Subcutaneous abdominal adipose tissue (tissue), 5 donors: ENCODE results near the gene TBCD.
A peak's percentile ranks its signal among the peaks of the same experiment; 100 is the strongest.

Experiments
- H3K27ac ChIP-seq: one replicate; pipeline ENCODE4 v1.7.0; 2013; ENCODE audit warnings: low read depth, mild to moderate bottlenecking, inconsistent platforms, low read length, moderate library complexity
- H3K27me3 ChIP-seq, 5 donors: one replicate each; pipeline ENCODE4 v1.7.0; 2013; ENCODE audit warnings: low read length in 5 of 5, inconsistent platforms in 1 of 5; ENCODE audit not compliant: control insufficient read depth in 5 of 5, insufficient read depth in 4 of 5
- H3K36me3 ChIP-seq, 5 donors: one replicate each; pipeline ENCODE4 v1.7.0; 2013; ENCODE audit warnings: low read length in 5 of 5; ENCODE audit not compliant: control insufficient read depth in 5 of 5, insufficient read depth in 5 of 5
- H3K4me1 ChIP-seq, 5 donors: one replicate each; pipeline ENCODE4 v1.7.0; 2013; ENCODE audit warnings: low read length in 5 of 5, mild to moderate bottlenecking in 3 of 5, moderate library complexity in 1 of 5; ENCODE audit not compliant: control insufficient read depth in 5 of 5, insufficient read depth in 5 of 5
- H3K4me3 ChIP-seq, 5 donors: one replicate each; pipeline ENCODE4 v1.7.0; 2013; ENCODE audit warnings: low read length in 5 of 5, low read depth in 1 of 5
- H3K9ac ChIP-seq, 5 donors: one replicate each; pipeline ENCODE4 v1.7.0; 2013; ENCODE audit warnings: low read length in 5 of 5, mild to moderate bottlenecking in 4 of 5, moderate library complexity in 3 of 5
- H3K9me3 ChIP-seq, 5 donors: one replicate each; pipeline ENCODE4 v1.7.0; 2013; ENCODE audit warnings: low read length in 5 of 5; ENCODE audit not compliant: control insufficient read depth in 5 of 5
- donor health status: healthy.
- donor health status: healthy.
- donor health status: healthy.
- donor health status: healthy.
- donor health status: healthy.

TBCD gene

DNA sequence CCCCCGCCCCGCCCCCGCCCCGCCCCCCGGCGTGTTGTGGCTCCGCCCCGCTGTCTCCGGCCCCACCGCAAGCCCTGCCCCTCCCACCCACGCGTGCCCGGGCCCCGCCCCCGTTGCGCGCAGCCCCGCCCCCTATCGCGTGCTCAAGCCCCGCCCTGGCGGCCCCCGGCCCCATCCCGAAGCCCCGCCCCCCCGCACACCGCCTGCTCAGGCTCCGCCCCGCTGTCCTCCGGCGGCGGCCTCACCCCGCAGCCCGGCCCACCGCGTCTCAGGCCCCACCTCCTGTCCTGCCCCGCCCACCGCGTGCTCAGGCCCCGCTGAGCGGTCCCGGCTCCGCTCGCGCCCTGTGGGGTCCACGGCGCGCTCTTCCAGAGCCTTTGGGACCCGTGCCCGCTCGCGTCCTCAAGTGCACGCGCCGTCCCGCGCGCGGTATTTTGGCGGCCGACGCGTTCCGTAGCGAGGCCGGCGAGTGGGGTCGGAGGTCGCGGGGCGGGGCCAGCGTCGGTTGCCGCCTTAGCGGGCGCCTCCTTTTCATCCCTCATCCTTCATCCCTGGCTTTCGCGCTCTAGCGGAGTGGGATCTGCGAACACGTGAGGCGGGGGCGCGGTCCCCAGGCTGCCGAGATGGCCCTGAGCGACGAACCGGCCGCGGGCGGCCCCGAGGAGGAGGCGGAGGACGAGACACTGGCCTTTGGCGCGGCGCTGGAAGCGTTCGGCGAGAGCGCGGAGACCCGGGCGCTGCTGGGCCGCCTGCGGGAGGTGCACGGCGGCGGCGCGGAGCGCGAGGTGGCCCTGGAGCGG, at the start of gene TBCD:
Gene TBCD (plus strand): TSS at position 495 of the 800 bp plus-strand sequence. CDS start 129 bp downstream, at position 624.
- peaks cover 0 to 14% (median 13%) of the 10 kb centered on the region in 5 donors for H3K4me1 ChIP-seq
- H3K4me3 ChIP-seq = peak within 1 kb of the TSS in 4 of 5 donors; percentile 72 to 90 (median 81)
- peak within 1 kb of the TSS in 4 of 5 donors; percentile 31 to 74 (median 65) for H3K9ac ChIP-seq
- peaks cover 0 to 7% (median 0%) of the 10 kb centered on the region in 5 donors for H3K36me3 ChIP-seq
- H3K9me3 ChIP-seq = peaks cover 0 to 4% (median 2%) of the 10 kb centered on the region in 5 donors
- H3K27ac ChIP-seq = peak within 1 kb of the TSS; percentile 62
- no peaks in the 10 kb centered on the region for H3K27me3 ChIP-seq

DNA sequence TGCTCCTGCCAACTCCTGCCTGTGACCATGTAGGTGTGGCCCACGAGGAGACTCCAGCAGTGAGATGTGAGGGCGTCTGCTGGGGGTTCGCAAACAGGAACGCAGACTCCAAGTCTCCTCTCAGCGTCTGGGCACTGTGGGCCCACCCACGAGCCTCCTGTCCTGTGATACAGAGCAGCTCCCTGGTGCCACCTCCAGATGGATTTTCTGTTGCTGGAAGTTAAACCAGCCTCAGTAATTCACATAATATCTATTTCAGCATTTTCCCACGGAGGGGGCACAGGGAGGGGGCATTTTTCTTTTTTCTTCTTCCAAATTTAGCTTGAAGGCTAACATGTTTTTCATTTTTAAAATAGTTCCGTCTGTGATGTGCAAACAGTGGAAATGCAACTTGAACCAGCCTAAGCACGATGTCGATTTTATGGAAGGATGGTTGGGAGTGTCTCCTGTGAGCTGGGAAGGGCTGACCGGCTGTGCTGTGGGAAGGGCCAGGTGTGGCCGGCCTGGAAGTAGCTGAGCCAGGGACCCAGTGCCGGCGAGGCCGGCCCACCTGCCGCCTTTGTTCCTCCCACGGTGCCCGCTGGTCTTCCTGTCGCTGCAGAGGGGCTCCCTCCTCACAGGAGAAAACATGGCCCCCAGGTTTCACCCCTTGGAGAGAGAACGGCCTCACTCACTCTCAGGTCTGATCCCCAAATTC, 49.5 kb upstream of the TBCD start:
- Histone ChIP-seq H3K36me3 (no peaks in the 10 kb centered on the region), H3K9me3 (no peaks in the 10 kb centered on the region), H3K4me1 (peaks cover 4 to 17% (median 13%) of the 10 kb centered on the region in 5 donors), H3K9ac (no peak overlapping the region), H3K27me3 (peaks cover 0 to 8% (median 6%) of the 10 kb centered on the region in 5 donors), H3K27ac (no peak overlapping the region), H3K4me3 (no peak overlapping the region)

DNA sequence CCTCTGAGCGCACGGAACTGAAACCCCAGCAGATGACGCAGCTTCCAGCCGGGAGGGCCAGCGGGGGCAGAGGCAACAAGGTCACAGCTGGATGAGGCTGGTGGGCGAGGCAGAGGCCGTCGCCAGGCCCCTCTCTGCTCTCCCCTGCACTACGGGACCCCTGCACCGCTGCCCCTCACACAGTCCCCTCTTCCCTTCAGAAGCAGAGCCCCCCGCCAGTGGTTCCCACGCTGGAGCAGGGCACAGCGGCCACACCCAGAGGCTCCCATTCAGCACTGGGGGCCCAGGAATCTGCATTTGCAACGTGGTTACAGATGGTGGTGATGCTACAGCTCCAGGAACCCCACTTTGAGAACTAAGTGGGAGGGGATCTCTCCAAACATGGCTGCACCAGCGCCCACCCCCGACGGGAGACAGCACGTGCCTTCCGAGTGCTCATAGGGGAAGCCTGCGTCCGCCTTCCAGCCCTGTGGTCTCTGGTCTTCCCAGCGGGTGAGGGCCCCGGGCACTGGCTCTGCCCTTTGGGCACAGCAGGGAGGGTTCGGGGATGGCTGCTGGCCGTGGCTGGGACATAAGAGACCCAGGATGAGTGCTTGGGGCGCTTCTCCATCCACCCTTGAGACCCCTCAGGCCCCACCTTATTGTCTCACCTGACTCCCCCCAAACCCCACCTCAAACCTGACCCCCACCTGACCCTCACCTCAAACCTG, 48.7 kb upstream of the TBCD start:
- Histone ChIP-seq H3K9ac (no peak overlapping the region), H3K4me3 (no peak overlapping the region), H3K4me1 (peaks cover 4 to 10% (median 9%) of the 10 kb centered on the region in 5 donors), H3K27ac (no peak overlapping the region), H3K27me3 (peaks cover 0 to 8% (median 6%) of the 10 kb centered on the region in 5 donors), H3K9me3 (no peaks in the 10 kb centered on the region), H3K36me3 (no peaks in the 10 kb centered on the region)

DNA sequence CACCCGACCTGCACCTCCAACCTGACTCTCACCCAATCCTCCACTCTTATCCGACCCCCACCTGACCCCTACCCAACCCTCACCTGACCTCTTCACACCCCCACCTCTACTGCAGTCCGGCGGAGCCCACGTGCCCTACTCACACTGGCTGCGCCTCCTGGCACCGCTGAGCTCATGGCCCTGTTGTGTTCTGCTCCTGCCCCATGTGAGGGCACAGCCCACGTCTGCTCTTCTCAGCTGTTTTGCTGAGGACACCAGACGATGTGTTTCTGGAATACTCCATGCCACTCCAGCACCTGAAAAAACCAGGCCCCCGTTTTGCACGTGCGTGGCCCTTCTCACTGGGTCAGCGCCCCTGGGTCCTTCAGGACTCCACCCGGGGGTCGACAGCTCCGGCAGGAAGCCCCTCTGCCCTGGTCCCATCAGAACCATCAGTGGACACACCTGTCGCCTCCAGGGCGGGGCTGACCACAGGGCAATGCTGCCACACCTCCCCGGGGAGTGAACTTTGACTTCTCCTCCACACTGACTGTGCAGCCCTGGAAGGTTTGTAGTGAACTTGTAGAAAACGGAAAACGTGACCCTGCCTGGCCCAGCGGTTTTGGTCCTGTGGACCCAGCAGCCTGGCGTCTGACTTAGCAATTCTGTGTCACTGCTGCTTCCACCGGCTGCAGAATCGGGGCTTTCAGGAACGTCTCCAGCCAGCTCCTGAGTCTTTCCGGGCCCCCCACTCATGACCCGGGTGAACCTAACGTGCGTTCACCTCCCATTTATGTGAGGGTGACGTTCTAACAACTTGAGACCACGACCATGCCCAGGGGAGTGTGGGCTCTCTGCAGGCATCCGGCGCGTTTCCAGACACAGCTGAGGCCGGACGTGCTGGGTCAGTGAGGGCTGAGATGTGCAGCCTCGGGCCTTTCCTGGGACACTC, 47.7 kb upstream of the TBCD start:
- Histone ChIP-seq H3K9ac (no peak overlapping the region), H3K4me1 (peaks cover 3 to 6% (median 6%) of the 10 kb centered on the region in 5 donors), H3K9me3 (no peaks in the 10 kb centered on the region), H3K4me3 (no peak overlapping the region), H3K36me3 (no peaks in the 10 kb centered on the region), H3K27ac (no peak overlapping the region), H3K27me3 (peaks cover 0 to 8% (median 6%) of the 10 kb centered on the region in 5 donors)

DNA sequence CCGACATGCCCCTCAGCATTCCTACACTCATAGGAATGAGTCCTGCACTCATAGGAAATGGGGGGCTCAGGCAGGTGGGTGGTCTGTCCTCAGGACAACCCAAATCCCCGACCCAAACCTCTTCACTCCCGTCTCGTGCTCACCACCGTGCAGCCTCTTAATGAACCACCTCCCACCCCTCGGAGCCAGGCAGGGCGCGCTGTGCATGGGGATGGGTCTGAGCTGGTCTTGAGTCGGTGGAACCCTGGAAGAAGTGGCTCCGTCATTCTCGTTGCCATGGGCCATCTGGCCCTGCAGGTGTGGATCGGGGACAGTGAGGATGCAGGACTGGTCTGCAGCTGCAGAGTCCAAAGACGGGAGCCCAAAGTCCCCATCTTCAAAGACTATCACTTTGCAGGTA, 47.0 kb upstream of the TBCD start:
- no peak overlapping the region for H3K27ac ChIP-seq
- H3K9ac ChIP-seq = no peak overlapping the region
- H3K36me3 ChIP-seq = no peaks in the 10 kb centered on the region
- no peak overlapping the region for H3K4me3 ChIP-seq
- peaks cover 0 to 8% (median 7%) of the 10 kb centered on the region in 5 donors for H3K27me3 ChIP-seq
- H3K4me1 ChIP-seq = no peaks in the 10 kb centered on the region
- H3K9me3 ChIP-seq = no peaks in the 10 kb centered on the region

DNA sequence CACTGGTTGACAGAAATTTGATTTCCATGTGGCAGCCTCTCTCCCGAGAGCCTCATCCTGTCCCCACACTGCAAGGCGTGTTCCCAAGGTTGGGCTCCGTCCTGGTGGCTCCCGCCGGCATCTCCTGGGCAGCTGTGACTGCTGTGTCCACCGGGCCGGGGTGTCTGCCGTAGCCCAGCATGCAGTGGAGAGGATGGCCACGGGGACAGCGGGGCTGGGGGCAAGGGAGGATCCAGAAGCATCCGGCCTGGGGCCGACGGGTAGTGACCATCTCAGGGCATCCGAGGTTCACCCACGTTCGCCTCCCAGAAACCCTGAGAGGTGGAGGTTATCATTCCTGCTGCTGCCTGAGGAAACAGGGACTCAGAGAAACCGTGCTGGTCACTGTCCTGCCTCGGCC, 46.1 kb upstream of the TBCD start:
- H3K27ac ChIP-seq = no peak overlapping the region
- H3K9me3 ChIP-seq = no peaks in the 10 kb centered on the region
- H3K4me3 ChIP-seq = no peak overlapping the region
- peaks cover 4 to 16% (median 8%) of the 10 kb centered on the region in 5 donors for H3K27me3 ChIP-seq
- H3K9ac ChIP-seq = no peak overlapping the region
- H3K4me1 ChIP-seq = no peaks in the 10 kb centered on the region
- no peaks in the 10 kb centered on the region for H3K36me3 ChIP-seq

DNA sequence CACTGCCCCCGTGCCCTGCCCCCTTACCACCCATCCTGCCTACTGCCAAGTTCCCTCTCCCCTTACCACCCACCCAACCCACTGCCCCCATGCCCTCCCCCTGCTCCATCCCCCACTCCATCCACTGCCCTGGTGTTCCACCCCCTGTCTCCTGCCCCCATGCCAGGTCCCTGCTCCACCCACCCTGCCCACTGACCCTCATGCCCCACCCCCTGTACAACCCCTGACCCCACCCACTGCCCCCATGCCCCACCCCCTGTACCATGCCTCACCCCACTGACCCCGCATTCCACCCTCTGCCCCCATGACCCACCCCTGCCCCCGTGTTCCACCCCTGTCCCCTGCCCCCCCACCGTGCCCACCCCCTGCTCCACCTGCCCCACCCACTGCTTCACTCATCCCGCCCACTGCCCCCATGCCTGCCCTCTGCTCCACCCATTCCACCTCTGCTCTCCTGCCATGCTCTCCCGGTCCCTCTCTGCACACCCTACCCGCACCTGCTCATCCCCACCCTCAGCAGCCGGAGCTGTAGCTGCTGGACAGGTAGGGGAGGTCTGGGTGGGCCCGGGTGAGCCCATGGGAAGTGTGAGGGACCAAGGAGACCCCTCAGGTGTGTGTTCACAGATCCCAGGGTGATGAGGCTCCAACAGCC, 42.7 kb upstream of the TBCD start:
- no peak overlapping the region for H3K4me3 ChIP-seq
- H3K9me3 ChIP-seq = no peaks in the 10 kb centered on the region
- peaks cover 3 to 13% (median 8%) of the 10 kb centered on the region in 5 donors for H3K27me3 ChIP-seq
- no peaks in the 10 kb centered on the region for H3K4me1 ChIP-seq
- H3K27ac ChIP-seq = no peak overlapping the region
- no peak overlapping the region for H3K9ac ChIP-seq
- no peaks in the 10 kb centered on the region for H3K36me3 ChIP-seq

DNA sequence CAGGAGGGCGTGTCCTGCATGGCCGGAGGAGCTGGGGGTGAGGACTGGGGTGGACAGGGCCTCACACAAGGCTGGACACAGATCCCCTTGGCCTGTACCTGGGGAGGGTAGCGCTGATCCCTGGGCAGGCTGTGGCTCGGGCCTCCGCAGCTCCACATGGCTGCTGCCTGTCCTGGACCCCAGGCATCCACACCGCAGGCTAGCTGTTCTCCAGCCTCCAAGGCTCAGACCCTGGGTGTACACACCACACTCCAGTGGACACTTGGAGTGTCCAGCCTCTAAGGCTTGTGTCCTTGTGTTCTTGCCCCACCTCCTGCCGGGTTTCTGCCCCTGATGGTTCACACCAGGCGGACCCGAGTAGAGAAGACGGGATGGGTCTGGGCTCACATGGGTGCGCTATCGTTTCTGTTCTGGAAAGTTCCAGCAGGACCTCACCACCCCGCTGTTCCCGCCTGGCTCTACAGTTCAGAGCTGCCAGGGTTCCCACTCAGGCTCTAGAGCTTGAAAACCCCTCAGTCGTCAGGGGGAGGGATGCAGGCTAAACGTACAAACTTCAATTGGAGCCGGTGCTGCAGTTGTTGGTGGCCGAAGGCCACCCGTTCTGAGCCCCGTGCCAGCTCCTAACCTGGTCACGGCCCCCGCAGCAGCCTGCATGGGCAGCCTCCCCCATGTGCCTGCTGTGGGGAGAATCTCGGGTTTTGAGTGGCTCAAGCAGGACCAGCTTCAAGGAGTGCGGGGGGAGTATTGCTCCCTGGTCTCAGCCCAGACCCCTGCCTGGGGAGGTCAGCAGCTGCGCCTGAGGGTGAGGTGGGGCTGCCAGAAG, 42.0 kb upstream of the TBCD start:
- no peak overlapping the region for H3K4me3 ChIP-seq
- no peaks in the 10 kb centered on the region for H3K4me1 ChIP-seq
- no peak overlapping the region for H3K27ac ChIP-seq
- no peaks in the 10 kb centered on the region for H3K9me3 ChIP-seq
- H3K27me3 ChIP-seq = peaks cover 2 to 10% (median 6%) of the 10 kb centered on the region in 5 donors
- no peaks in the 10 kb centered on the region for H3K36me3 ChIP-seq
- H3K9ac ChIP-seq = no peak overlapping the region
